ENCODE data around the gene FAT1.

FAT1 gene

DNA sequence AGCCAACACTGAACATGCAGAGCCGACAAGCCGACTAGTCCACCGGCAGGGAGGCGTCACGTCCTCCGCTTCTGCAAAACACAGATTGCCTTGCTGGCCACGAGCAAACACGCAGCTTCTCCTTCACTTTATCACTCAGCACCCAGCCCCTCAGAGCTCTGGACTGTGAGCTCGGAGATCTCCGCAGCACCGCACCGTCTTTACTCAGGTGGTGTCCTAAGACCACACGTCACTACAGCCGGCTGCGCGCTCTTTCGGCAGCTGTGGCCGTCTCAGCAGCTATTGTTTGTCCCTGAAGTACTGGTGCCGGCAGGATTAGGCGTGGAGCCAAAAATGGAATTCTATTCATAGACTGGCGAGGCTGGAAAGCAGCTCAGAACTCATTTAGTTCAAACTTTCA, 72.0 kb downstream of the FAT1 start:
- TF ChIP-seq CTCF (IDR thresholded peaks at IDR 0.05; ENCODE audit: extremely low read depth, missing control alignments) = no peak
- DNase-seq (ENCODE audit: low spot score) = no peak

GRCh38 chr4:186651181-186651603, 72.5 kb downstream of the FAT1 start:
- DNase-seq (ENCODE audit: low spot score) = no peak
- TF ChIP-seq CTCF (IDR thresholded peaks at IDR 0.05; ENCODE audit: extremely low read depth, missing control alignments) = no peak

DNA sequence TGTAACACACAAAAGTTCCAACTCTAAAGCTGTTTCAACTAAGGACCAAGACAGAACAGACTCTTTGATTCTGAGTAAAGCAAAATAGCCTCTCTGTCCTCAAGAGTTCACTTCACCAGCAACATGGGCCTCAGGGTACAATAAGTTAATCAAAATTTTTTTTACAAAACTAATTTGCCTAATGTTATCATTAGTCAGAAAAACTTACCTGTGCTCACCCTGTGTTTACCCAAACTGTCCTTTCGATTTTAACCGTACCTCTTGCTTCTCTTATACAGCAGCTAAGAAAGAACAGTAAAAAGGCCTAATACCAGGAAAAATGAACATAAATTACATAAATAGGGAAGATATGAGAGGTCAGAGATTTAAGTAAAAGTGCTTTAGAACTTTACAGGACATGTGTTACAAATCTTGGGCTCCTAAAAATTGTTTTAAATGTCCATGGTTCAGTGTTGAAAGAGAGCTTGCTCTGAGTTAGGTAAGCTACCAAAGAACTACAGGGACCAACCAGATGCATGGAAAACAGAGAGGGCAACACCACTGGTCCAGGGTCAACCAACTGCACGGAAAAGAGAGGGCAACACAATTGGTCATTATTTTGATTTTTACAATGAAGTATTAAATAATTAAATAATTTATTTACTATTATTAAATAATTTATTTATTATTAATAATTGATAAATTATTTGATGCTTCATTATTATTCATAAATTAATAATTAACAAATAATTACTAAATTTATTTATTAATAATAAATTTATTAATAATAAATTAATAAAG, 73.1 kb downstream of the FAT1 start:
- no peak for DNase-seq (ENCODE audit: low spot score)

GRCh38 chr4:186647821-186648220, 75.8 kb downstream of the FAT1 start:
- TF ChIP-seq CTCF (IDR thresholded peaks at IDR 0.05; ENCODE audit: extremely low read depth, missing control alignments) = no peak
- DNase-seq (ENCODE audit: low spot score) = no peak

More for the DNA sequence above, 73.1 kb downstream of the FAT1 start:
- no peak for TF ChIP-seq CTCF (IDR thresholded peaks at IDR 0.05; ENCODE audit: extremely low read depth, missing control alignments)

- TF ChIP-seq CTCF (IDR thresholded peaks at IDR 0.05; ENCODE audit: extremely low read depth, missing control alignments) = no peak
Observed at GRCh38 chr4:186644737-186645261, 78.9 kb downstream of the FAT1 start.

DNA sequence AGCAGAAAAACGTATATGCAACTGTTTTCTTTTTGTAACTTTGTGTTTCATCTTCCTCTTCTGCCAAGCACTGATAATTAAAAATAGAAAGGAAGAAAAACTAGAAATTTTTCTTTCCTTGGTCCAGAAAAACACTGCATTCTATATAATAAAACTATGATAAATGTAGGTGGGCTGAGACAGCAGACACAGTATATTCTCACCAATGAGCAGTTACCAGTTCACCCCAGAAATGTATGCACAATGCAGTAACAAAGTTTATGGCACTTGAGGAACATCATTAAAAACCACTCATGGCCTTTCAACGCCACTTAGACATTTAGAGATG, 79.4 kb downstream of the FAT1 start:
- DNase-seq (ENCODE audit: low spot score) = no peak
- no peak for TF ChIP-seq CTCF (IDR thresholded peaks at IDR 0.05; ENCODE audit: extremely low read depth, missing control alignments)

More at GRCh38 chr4:186644737-186645261, 78.9 kb downstream of the FAT1 start:
- DNase-seq (ENCODE audit: low spot score) = no peak

DNA sequence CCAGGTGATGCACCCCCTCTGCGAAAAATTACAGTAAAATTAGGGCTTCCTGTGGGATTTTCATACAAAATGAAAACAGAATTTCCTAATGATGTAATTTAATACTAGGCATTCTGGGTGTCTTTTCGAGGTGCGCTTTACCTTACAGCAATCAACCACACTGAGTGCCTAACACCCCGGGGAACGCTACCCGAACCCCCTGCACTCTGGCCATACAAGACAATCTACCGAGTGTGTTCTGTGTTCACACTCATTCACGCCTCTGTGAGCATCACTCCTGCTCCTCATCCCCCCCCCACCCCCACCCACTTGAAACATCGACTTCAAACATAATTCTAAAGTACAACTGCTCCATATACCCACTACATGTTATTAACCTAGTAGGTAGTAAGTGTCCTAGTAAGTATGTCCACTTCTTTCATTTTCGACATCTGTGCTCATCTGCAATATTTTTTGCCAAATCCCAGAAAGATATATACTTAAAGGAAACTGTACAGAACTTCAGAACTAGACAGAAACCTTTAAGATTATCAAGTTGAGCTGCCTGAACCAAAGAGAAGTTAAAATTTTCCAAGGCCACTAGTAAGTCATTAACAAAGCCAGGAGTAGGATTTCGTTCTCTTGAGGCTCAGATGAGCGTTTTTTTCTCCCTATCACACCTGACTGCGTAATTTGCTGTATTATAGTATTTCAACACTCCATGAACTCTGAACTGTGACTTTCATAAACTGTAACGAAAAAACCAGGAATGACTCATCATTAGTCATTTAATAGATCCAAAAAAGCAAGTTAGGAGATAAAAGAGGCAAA, 80.0 kb downstream of the FAT1 start:
- DNase-seq (ENCODE audit: low spot score) = no peak

More for the DNA sequence above, 80.0 kb downstream of the FAT1 start:
- no peak for TF ChIP-seq CTCF (IDR thresholded peaks at IDR 0.05; ENCODE audit: extremely low read depth, missing control alignments)
